Activated CD8-positive, alpha-beta T cell treated with anti-CD3 and anti-CD28 coated beads for 36 hours (primary cell): ENCODE measurements around the gene TIPRL. TPM values are rescaled to one million over a fixed set of nuclear protein-coding genes. Genes with fewer than 3 reads are reported as not detected.

Experiments used
- ATAC-seq: fragments of 200-7000 bp; cut with Tn5 transposase; one replicate; pipeline ENCODE4 v1.10.0; 2021; ENCODE audit warnings: mild to moderate bottlenecking, moderate library complexity
- CTCF ChIA-PET: fragments of 350-600 bp; sonication (Branson Sonifier 250); formaldehyde crosslinking; loops from one replicate; lab custom pipeline; 2021; ENCODE audit warnings: antibody characterized with exemption; lab: Charles Lee
- POLR2A ChIA-PET: fragments of 350-600 bp; sonication (Branson Sonifier 250); formaldehyde crosslinking; loops from one replicate; lab custom pipeline; 2021; ENCODE audit warnings: antibody characterized with exemption; lab: Charles Lee
- DNase-seq: peaks from one replicate; pipeline ENCODE4 v3.0.0-alpha.2; 2020
- H3K27ac Mint-ChIP-seq: one replicate; pipeline ENCODE4 v1.8.0; 2021; ENCODE audit warnings: mild to moderate bottlenecking, mixed read lengths
- H3K27me3 Mint-ChIP-seq: one replicate; pipeline ENCODE4 v1.8.0; 2021; ENCODE audit warnings: mixed read lengths
- H3K36me3 Mint-ChIP-seq: one replicate; pipeline ENCODE4 v1.8.0; 2021; ENCODE audit warnings: low read depth, mixed read lengths
- H3K4me1 Mint-ChIP-seq: one replicate; pipeline ENCODE4 v1.8.0; 2021; ENCODE audit warnings: low read depth, mixed read lengths
- H3K4me3 Mint-ChIP-seq: one replicate; pipeline ENCODE4 v1.8.0; 2021; ENCODE audit warnings: mild to moderate bottlenecking, moderate library complexity, mixed read lengths
- H3K9me3 Mint-ChIP-seq: one replicate; pipeline ENCODE4 v1.8.0; 2021; ENCODE audit warnings: mixed read lengths
- CTCF ChIP-seq: fragments of 200-600 bp; IDR thresholded peaks from one replicate; pipeline ENCODE4 v1.8.0; 2022; ENCODE audit warnings: antibody characterized with exemption, mild to moderate bottlenecking
- intact Hi-C: fragments of 100-400 bp; cut with micrococcal nuclease; formaldehyde crosslinking; loops from one replicate; pipeline ENCODE4 v1.10.0; 2022
- total RNA-seq, 2 experiments: library from RNA; stranded (reverse); gene quantifications; one replicate each; pipeline ENCODE4 v1.2.3, GENCODE V29; 2021

Gene TIPRL
- total RNA-seq, 2 experiments from 2014 or later, result 52.2 to 52.5 TPM

DNA sequence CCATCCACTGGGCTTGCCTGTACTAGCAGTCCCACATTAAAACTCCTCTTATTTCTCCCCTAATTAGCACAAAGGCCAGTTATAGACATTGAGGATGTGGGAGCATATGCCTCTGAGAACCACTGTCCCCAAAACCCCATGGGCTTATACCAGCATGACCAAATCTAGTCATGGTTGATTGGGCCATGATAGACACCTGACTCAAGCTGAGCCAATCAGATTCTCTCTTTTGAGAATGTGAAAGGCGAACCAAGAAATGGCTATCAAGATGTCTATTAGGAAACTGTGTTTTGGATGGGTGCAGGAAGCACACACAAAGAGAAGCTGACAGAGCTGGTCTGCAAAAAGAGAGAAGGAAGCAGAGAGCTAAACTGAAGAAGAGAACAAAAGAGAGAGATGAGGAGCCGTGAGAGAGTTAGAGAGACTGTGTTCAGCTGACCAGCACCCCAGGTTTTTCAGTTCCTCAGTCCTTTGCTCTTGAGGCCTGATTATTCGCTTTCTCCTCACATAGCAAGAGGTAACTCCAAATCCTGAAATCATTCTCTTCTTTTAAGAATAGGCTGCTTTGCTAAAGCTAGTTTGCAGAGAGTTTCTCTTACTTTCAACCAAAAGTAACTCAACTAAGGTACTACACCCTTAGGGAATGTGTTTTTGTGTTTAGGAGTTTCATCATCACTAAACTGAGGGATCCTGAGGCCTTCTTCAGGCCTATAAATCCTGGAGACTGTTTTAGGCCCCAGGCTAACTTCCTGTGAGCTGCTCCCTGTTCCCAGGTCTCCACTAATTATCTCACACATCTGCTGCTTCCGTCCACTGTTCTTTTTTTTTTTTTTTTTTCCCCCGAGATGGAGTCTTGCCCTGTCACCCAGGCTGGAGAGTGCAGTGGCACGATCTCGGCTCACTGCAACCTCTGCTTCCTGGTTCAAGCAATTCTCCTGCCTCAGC is 7.9 kb upstream of the TIPRL start:
- peaks cover 4% of the 10 kb centered on the region for H3K27me3 Mint-ChIP-seq
- DNase-seq (no peak), ATAC-seq (no peak)
- H3K9me3 Mint-ChIP-seq, result no peaks in the 10 kb centered on the region
- ChIA-PET CTCF (interaction anchor here (1.1 to 1.6 kb wide), 2 partner anchors 19 to 89 kb away, joined by 3 to 5 read pairs; no protein-coding TSS in a partner anchor), POLR2A (no interaction called here)
- no peak for TF ChIP-seq CTCF
- intact Hi-C loops, result no loop called here
- H3K4me3 Mint-ChIP-seq, result no peak overlapping the region
- no peaks in the 10 kb centered on the region for H3K4me1 Mint-ChIP-seq
- H3K27ac Mint-ChIP-seq, result no peak overlapping the region
- no peaks in the 10 kb centered on the region for H3K36me3 Mint-ChIP-seq

- POLR2A ChIA-PET, result no interaction called here
- no peak for TF ChIP-seq CTCF
- peaks cover 4% of the 10 kb centered on the region for H3K27me3 Mint-ChIP-seq
- no peaks in the 10 kb centered on the region for H3K9me3 Mint-ChIP-seq
- no peaks in the 10 kb centered on the region for H3K4me1 Mint-ChIP-seq
- no peak for ATAC-seq
- H3K36me3 Mint-ChIP-seq, result no peaks in the 10 kb centered on the region
- H3K4me3 Mint-ChIP-seq, result no peak overlapping the region
- H3K27ac Mint-ChIP-seq, result no peak overlapping the region
- no peak for DNase-seq
- CTCF ChIA-PET, result interaction anchor here (1.2 to 1.6 kb wide), 2 partner anchors 27 to 90 kb away, joined by 4 to 5 read pairs; no protein-coding TSS in a partner anchor
- intact Hi-C loops, result no loop called here
These were observed 6.4 kb upstream of the TIPRL start for GRCh38 chr1:168172250-168172915.

- Mint-ChIP-seq H3K27ac (no peak overlapping the region), H3K36me3 (no peaks in the 10 kb centered on the region), H3K27me3 (peaks cover 2% of the 10 kb centered on the region), H3K4me1 (peaks cover 7% of the 10 kb centered on the region), H3K9me3 (no peaks in the 10 kb centered on the region), H3K4me3 (no peak overlapping the region)
- intact Hi-C loops, result no loop called here
- DNase-seq (no peak), ATAC-seq (no peak)
- TF ChIP-seq CTCF, result no peak
- POLR2A ChIA-PET, result interaction anchor here (0.5 to 1.6 kb wide), 3 partner anchors 10 to 1314 kb away, joined by 3 to 6 read pairs (median 3); no protein-coding TSS in a partner anchor
- CTCF ChIA-PET, result interaction anchor here (0.6 to 1.2 kb wide), 2 partner anchors 10 to 48 kb away, joined by 3 to 4 read pairs; no protein-coding TSS in a partner anchor
These were observed 530 bp upstream of the TIPRL start for GRCh38 chr1:168178227-168178637.

DNA sequence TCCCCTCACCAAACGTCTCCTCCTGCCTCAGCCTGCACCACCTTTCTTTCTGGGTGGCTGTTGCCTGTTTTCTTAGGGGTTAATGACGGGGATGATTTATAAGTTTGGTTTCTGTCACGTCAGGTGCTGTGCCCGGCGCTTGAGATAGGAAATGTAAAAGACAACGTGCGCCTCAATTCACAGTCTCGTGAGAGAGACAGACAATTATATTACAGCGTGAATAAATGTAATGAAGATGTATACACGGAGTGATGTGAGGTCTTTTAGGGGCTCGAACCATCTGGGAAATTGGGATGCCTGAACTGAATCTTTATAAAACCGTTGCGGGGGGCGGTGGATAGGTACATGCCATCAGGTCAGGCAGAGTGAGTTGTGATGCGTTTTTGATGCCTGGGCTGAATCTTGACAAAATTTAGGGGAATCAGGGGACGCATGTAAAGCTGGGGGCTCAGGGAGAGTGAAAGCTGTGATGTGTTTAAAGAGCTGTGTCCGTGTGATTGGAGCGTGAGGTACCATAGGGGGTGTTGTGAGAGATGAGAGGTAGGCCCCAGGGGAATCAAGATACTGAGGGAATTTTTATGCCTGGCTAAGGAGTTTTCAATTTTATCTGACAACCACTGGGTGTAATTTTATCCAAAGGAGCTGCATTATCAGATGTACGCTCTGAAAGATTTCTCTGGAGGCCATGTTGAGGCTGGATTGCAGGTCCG is 831 bp downstream of the TIPRL start:
- Mint-ChIP-seq H3K4me1 (peaks cover 12% of the 10 kb centered on the region), H3K27me3 (no peaks in the 10 kb centered on the region), H3K27ac (no peak overlapping the region), H3K36me3 (peaks cover 4% of the 10 kb centered on the region), H3K9me3 (no peaks in the 10 kb centered on the region), H3K4me3 (no peak overlapping the region)
- ATAC-seq (peak; percentile 4), DNase-seq (no peak)
- CTCF ChIA-PET, result interaction anchor here (0.6 to 1.2 kb wide), 3 partner anchors 9 to 1407 kb away, joined by 3 to 4 read pairs (median 4); no protein-coding TSS in a partner anchor
- intact Hi-C loops, result loop anchor here (5.0 kb wide), 1 partner anchor 43 kb away; no protein-coding TSS in a partner anchor
- POLR2A ChIA-PET, result interaction anchor here (0.6 to 1.6 kb wide), 3 partner anchors 9 to 48 kb away, joined by 3 to 11 read pairs (median 6); no protein-coding TSS in a partner anchor
- no peak for TF ChIP-seq CTCF
